Astrocyte (in vitro differentiated cells and primary cell): ENCODE measurements around the gene APBB1IP.

Source experiments
- EZH2 ChIP-seq: IDR thresholded peaks from 2 replicates; pipeline ENCODE4 v1.6.1; 2012; ENCODE audit warnings: mild to moderate bottlenecking, low read length, inconsistent platforms; ENCODE audit not compliant: insufficient read depth
- TF ChIP-seq, protein P1 (sequence below): IDR thresholded peaks from 2 replicates; pipeline ENCODE4 v1.5.1; 2011; ENCODE audit warnings: low read depth, mild to moderate bottlenecking, inconsistent platforms, low read length, moderate library complexity; ENCODE audit not compliant: insufficient read depth

- TF ChIP-seq, protein P1, sequence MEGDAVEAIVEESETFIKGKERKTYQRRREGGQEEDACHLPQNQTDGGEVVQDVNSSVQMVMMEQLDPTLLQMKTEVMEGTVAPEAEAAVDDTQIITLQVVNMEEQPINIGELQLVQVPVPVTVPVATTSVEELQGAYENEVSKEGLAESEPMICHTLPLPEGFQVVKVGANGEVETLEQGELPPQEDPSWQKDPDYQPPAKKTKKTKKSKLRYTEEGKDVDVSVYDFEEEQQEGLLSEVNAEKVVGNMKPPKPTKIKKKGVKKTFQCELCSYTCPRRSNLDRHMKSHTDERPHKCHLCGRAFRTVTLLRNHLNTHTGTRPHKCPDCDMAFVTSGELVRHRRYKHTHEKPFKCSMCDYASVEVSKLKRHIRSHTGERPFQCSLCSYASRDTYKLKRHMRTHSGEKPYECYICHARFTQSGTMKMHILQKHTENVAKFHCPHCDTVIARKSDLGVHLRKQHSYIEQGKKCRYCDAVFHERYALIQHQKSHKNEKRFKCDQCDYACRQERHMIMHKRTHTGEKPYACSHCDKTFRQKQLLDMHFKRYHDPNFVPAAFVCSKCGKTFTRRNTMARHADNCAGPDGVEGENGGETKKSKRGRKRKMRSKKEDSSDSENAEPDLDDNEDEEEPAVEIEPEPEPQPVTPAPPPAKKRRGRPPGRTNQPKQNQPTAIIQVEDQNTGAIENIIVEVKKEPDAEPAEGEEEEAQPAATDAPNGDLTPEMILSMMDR = no peak
- TF ChIP-seq EZH2 = no peak
Measured at GRCh38 chr10:26445411-26446031, 7.4 kb downstream of the APBB1IP start.
